Esophagus muscularis mucosa (tissue), 4 donors: ENCODE data around the gene THSD7A.

Source experiments
- EP300 ChIP-seq: sonication (generic); formaldehyde crosslinking; IDR thresholded peaks from one replicate; pipeline ENCODE4 v1.6.1; 2017; ENCODE audit warnings: antibody characterized with exemption
- POLR2A ChIP-seq: fragments of 450-650 bp; IDR thresholded peaks from one replicate; pipeline ENCODE4 v1.6.1; 2017; ENCODE audit warnings: antibody characterized with exemption, moderate library complexity, mild to moderate bottlenecking, low read depth
- POLR2AphosphoS5 ChIP-seq, 2 donors: sonication (generic); formaldehyde crosslinking; IDR thresholded peaks; one replicate each; pipeline ENCODE4 v1.6.1; 2017; ENCODE audit warnings: antibody characterized with exemption in 2 of 2
- TF ChIP-seq, protein P1 (sequence below), 3 experiments: fragments of 200-600 bp in 2 of 3; fragments of 450-650 bp in 1 of 3; sonication (generic) in 2 of 3; IDR thresholded peaks; one replicate each; pipeline ENCODE4 v1.5.1; 2017 to 2019; ENCODE audit warnings: antibody characterized with exemption in 3 of 3, mild to moderate bottlenecking in 2 of 3, moderate library complexity in 1 of 3

DNA sequence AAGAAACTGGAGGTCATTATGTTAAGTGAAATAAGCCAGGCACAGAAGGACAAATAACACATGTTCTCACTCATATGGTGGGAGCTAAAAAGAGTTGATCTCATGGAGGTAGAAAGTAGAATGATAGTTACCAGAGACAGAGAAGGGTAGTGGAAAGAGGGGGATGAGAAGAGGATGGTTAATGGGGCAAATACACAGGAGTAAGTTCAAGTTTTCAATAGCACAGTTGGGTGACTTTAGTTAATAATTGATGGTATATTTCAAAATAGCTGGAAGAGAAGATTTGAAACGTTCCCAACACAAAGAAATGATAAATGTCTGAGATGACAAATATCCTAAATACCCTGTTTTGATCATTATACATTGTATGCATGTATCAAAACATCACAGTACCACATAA lies 261.8 kb downstream of the THSD7A start:
- TF ChIP-seq, protein P1, sequence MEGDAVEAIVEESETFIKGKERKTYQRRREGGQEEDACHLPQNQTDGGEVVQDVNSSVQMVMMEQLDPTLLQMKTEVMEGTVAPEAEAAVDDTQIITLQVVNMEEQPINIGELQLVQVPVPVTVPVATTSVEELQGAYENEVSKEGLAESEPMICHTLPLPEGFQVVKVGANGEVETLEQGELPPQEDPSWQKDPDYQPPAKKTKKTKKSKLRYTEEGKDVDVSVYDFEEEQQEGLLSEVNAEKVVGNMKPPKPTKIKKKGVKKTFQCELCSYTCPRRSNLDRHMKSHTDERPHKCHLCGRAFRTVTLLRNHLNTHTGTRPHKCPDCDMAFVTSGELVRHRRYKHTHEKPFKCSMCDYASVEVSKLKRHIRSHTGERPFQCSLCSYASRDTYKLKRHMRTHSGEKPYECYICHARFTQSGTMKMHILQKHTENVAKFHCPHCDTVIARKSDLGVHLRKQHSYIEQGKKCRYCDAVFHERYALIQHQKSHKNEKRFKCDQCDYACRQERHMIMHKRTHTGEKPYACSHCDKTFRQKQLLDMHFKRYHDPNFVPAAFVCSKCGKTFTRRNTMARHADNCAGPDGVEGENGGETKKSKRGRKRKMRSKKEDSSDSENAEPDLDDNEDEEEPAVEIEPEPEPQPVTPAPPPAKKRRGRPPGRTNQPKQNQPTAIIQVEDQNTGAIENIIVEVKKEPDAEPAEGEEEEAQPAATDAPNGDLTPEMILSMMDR (IDR thresholded peaks at IDR 0.05), result no peak
- TF ChIP-seq POLR2A, result no peak
- TF ChIP-seq POLR2AphosphoS5 (IDR thresholded peaks at IDR 0.05), result no peak
- TF ChIP-seq EP300, result no peak
